ENCODE measurements around the gene CPTP. TPM values are rescaled to one million over a fixed set of nuclear protein-coding genes. Genes with fewer than 3 reads are reported as not detected.

The CPTP gene
- total and polyA plus RNA-seq, 11 donors = 50.7 to 226 (median 72.4) TPM

GRCh38 chr1:1358433-1359271 is 34.0 kb downstream of the CPTP start, which contains the start of gene MXRA8:
Gene MXRA8 (minus strand): TSS chr1:1358555. CDS start chr1:1358504, 51 bp downstream.
- peaks cover 4 to 45% (median 20%) of the 10 kb centered on the region in 9 donors for H3K27me3 ChIP-seq
- H3K27ac ChIP-seq = peak within 1 kb of the TSS; percentile 53 to 91 (median 80)
- intact Hi-C loops (cut with DNase I) = no loop called here
- ATAC-seq (peak; percentile 68 to 80 (median 68)), DNase-seq (peak; percentile 79 to 90 (median 83))
- 31 to 34% (median 33%) methylated on average over 20 to 29 of the region's 29 CpGs for WGBS, 4 donors
- peaks cover 0 to 11% (median 0%) of the 10 kb centered on the region in 9 donors for H3K36me3 ChIP-seq
- H3K4me1 ChIP-seq = peaks cover 0 to 50% (median 23%) of the 10 kb centered on the region in 12 donors
- H3K4me3 ChIP-seq = peak within 1 kb of the TSS; percentile 6 to 81 (median 54)
- H3K9me3 ChIP-seq = no peaks in the 10 kb centered on the region
- TF ChIP-seq CTCF (IDR thresholded peaks at IDR 0.05) = no peak
- TF ChIP-seq POLR2A (IDR thresholded peaks at IDR 0.05) = peak in 1 of 2 donors; percentile 57

- TF ChIP-seq POLR2A (IDR thresholded peaks at IDR 0.05) (no peak), CTCF (IDR thresholded peaks at IDR 0.05) (no peak)
- Histone ChIP-seq H3K4me3 (peak overlapping the region in 6 of 12 donors; percentile 54 to 81 (median 62)), H3K27ac (peak overlapping the region; percentile 53 to 91 (median 80)), H3K27me3 (peaks cover 3 to 39% (median 14%) of the 10 kb centered on the region in 9 donors), H3K4me1 (peaks cover 0 to 43% (median 18%) of the 10 kb centered on the region in 12 donors), H3K9me3 (no peaks in the 10 kb centered on the region), H3K36me3 (peaks cover 0 to 6% (median 0%) of the 10 kb centered on the region in 9 donors)
- DNase-seq (peak in 4 of 5 donors; percentile 21 to 53 (median 32)), ATAC-seq (peak in 3 of 4 donors; percentile 17 to 49 (median 21))
- intact Hi-C loops (cut with DNase I) = no loop called here
- WGBS, 4 donors = 75 to 92% (median 77%) methylated on average over 5 to 6 of the region's 6 CpGs
These were observed 34.7 kb downstream of the CPTP start for GRCh38 chr1:1359308-1359663.

- H3K36me3 ChIP-seq = no peaks in the 10 kb centered on the region
- intact Hi-C loops (cut with DNase I) = loop anchor here in 1 of 10 donors (10.0 kb wide), 1 partner anchor 325 kb away; no protein-coding TSS in a partner anchor
- peaks cover 0 to 33% (median 8%) of the 10 kb centered on the region in 9 donors for H3K27me3 ChIP-seq
- H3K4me3 ChIP-seq = peak overlapping the region in 5 of 12 donors; percentile 34 to 81 (median 66)
- H3K27ac ChIP-seq = peak overlapping the region; percentile 53 to 91 (median 82)
- H3K4me1 ChIP-seq = peaks cover 0 to 39% (median 12%) of the 10 kb centered on the region in 12 donors
- DNase-seq = peak; percentile 67 to 79 (median 75)
- WGBS, 4 donors = 66 to 71% (median 68%) methylated on average over 27 to 28 of the region's 28 CpGs
- peak; percentile 35 to 62 (median 50) for ATAC-seq
- no peaks in the 10 kb centered on the region for H3K9me3 ChIP-seq
- TF ChIP-seq POLR2A (IDR thresholded peaks at IDR 0.05) = no peak
These were observed 35.3 kb downstream of the CPTP start for GRCh38 chr1:1359664-1360468.

- peaks cover 0 to 26% (median 4%) of the 10 kb centered on the region in 9 donors for H3K27me3 ChIP-seq
- WGBS, 4 donors = 69 to 75% (median 73%) methylated on average over 17 to 20 of the region's 20 CpGs
These were observed 36.0 kb downstream of the CPTP start for GRCh38 chr1:1360506-1361169.

More at GRCh38 chr1:1360506-1361169, 36.0 kb downstream of the CPTP start:
- no peaks in the 10 kb centered on the region for H3K36me3 ChIP-seq
- no peak overlapping the region for H3K4me3 ChIP-seq
- H3K9me3 ChIP-seq = no peaks in the 10 kb centered on the region
- no peak for TF ChIP-seq CTCF (IDR thresholded peaks at IDR 0.05)
- peak in 1 of 2 donors; percentile 11 for TF ChIP-seq POLR2A (IDR thresholded peaks at IDR 0.05)
- DNase-seq (peak; percentile 72 to 87 (median 80)), ATAC-seq (peak; percentile 30 to 69 (median 60))
- intact Hi-C loops (cut with DNase I) = loop anchor here in 1 of 10 donors (10.0 kb wide), 1 partner anchor 326 kb away; no protein-coding TSS in a partner anchor
- H3K27ac ChIP-seq = peak overlapping the region; percentile 53 to 91 (median 82)
- peaks cover 0 to 33% (median 7%) of the 10 kb centered on the region in 12 donors for H3K4me1 ChIP-seq

All from heart left ventricle (tissue), 16 donors.